Activated naive CD8-positive, alpha-beta T cell treated with anti-CD3 and anti-CD28 coated beads for 36 hours (primary cell): Measurements from ENCODE around the gene THSD1. TPM values are rescaled to one million over a fixed set of nuclear protein-coding genes. Genes with fewer than 3 reads are reported as not detected.
"Not testable (repeated sequence)": the region's sequence is repeated elsewhere in the genome, so short reads cannot be mapped to it uniquely, and the experiment has no call there.

Experiments
- DNase-seq: peaks from one replicate; pipeline ENCODE4 v3.0.0; 2021
- H3K27ac Mint-ChIP-seq: one replicate; pipeline ENCODE4 v1.8.0; 2022; ENCODE audit warnings: mild to moderate bottlenecking, moderate library complexity, mixed read lengths
- H3K27me3 Mint-ChIP-seq: one replicate; pipeline ENCODE4 v1.8.0; 2022; ENCODE audit warnings: mild to moderate bottlenecking, mixed read lengths
- H3K36me3 Mint-ChIP-seq: one replicate; pipeline ENCODE4 v1.8.0; 2021; ENCODE audit warnings: mild to moderate bottlenecking, mixed read lengths
- H3K4me1 Mint-ChIP-seq: one replicate; pipeline ENCODE4 v1.8.0; 2021; ENCODE audit warnings: mixed read lengths
- H3K4me3 Mint-ChIP-seq: one replicate; pipeline ENCODE4 v1.8.0; 2022; ENCODE audit warnings: mild to moderate bottlenecking, moderate library complexity, mixed read lengths
- H3K9me3 Mint-ChIP-seq: one replicate; pipeline ENCODE4 v1.8.0; 2022; ENCODE audit warnings: mixed read lengths
- total RNA-seq, 2 experiments: library from RNA; stranded (reverse); gene quantifications; one replicate each; pipeline ENCODE4 v1.2.3, GENCODE V29; 2021

THSD1 gene
- total RNA-seq, 2 experiments from 2014 or later: 0.14 to 0.26 TPM

DNA sequence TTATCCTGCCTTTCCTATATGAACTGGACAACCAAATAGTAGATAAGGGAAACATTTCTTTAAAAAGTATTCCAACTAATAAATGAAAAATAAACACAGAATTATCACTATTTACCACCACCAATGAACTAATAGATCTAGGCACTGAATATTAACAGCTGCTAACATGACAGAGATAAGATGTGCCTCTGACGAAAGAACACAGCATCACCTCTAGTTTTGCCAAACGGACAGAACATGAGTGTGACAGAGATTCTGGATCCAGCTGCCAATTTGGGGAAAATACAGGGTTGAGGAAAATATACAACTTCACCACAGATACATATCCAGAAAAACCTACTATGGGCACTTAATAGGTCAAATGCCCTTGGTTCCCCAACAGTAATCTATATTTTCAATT, 26.5 kb upstream of the THSD1 start:
- H3K27ac Mint-ChIP-seq: no peak overlapping the region
- peaks cover 4% of the 10 kb centered on the region for H3K4me1 Mint-ChIP-seq
- H3K9me3 Mint-ChIP-seq: no peaks in the 10 kb centered on the region
- no peak for DNase-seq
- H3K27me3 Mint-ChIP-seq: no peaks in the 10 kb centered on the region
- H3K36me3 Mint-ChIP-seq: peaks cover 21% of the 10 kb centered on the region
- H3K4me3 Mint-ChIP-seq: no peak overlapping the region

DNA sequence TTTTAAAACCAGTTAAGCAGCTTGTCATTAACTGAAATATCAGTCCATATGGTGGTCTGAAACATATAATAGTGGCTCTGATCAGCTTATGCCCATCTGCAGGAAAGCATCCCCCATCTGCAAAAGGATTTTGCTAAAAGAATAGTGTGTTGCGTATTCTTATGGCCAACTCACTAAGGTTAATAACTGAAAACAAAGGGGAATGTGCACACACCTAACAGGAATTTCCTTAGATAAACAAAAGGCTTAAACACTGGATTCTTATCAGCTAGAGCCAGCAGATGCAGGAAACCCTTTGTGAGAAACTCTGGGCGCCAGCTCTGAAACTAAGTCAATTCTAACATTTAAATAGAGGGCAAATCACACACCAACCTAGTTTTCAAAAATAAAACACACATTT, 22.3 kb upstream of the THSD1 start:
- Mint-ChIP-seq H3K36me3 (peaks cover 17% of the 10 kb centered on the region), H3K27ac (no peak overlapping the region), H3K4me1 (no peaks in the 10 kb centered on the region), H3K9me3 (no peaks in the 10 kb centered on the region), H3K27me3 (no peaks in the 10 kb centered on the region), H3K4me3 (no peak overlapping the region)
- DNase-seq: no peak

DNA sequence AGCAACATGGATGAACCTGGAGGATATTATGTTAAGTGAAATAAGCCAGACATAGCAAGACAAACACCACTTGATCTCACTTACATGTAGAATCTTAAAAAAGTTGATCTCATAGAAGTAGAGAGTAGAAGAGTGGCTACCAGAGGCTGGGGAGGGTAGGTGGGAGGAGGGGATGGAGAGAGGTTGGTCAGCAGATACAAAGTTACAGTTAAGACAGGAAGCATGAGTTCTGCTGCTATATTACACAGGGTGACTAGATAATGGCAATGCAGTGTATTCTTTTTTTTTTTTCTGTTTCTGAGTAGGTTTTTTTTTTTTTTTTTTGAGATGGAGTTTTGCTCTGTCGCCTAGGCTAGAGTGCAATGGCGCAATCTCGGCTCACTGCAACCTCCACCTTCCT, 15.2 kb upstream of the THSD1 start:
- H3K9me3 Mint-ChIP-seq: no peaks in the 10 kb centered on the region
- H3K27me3 Mint-ChIP-seq: no peaks in the 10 kb centered on the region
- H3K27ac Mint-ChIP-seq: no peak overlapping the region
- H3K4me3 Mint-ChIP-seq: no peak overlapping the region
- DNase-seq: no peak
- peaks cover 18% of the 10 kb centered on the region for H3K36me3 Mint-ChIP-seq
- no peaks in the 10 kb centered on the region for H3K4me1 Mint-ChIP-seq

DNA sequence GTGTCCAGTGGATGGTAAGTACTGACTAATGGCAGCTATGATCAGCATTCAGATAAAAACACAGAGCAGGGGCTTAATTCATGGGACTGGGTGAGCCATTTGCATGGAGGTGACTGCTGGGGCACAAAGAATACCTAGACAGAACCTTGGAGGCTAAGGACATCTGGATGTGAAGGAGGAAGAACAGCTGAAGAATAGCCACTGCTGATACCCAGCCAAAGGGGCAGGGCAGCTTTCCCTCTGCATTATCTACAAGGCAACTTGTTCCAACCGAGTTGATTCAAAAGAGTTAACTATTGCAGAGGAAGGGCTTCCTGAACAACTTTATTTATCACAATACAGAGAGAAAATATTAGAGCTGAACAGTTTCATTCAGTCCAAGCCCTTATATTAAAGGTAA, 13.1 kb upstream of the THSD1 start:
- peaks cover 15% of the 10 kb centered on the region for H3K36me3 Mint-ChIP-seq
- H3K4me3 Mint-ChIP-seq: no peak overlapping the region
- no peak overlapping the region for H3K27ac Mint-ChIP-seq
- H3K4me1 Mint-ChIP-seq: no peaks in the 10 kb centered on the region
- H3K9me3 Mint-ChIP-seq: no peaks in the 10 kb centered on the region
- no peaks in the 10 kb centered on the region for H3K27me3 Mint-ChIP-seq
- DNase-seq: no peak

DNA sequence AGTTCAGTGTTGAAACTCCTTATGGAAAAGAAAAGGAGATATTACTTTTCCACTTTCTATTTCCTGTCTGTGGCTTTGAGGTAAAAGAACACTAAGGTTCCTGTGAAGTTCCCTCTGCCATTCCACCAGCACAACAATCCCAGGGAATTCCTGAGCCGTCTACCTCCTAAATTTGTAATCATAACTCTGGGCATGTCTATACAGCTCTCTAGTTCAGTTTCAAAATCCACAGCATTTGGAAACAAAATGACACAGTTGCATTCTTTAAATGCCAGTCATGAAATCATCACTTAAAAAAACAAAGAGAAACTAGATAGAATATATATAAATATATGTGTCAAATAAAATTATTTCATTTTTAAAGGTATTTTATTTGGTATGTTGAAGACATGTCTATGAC, 9.0 kb upstream of the THSD1 start:
- DNase-seq: no peak
- Mint-ChIP-seq H3K9me3 (no peaks in the 10 kb centered on the region), H3K27ac (no peak overlapping the region), H3K36me3 (peaks cover 9% of the 10 kb centered on the region), H3K4me3 (no peak overlapping the region), H3K4me1 (no peaks in the 10 kb centered on the region), H3K27me3 (no peaks in the 10 kb centered on the region)

DNA sequence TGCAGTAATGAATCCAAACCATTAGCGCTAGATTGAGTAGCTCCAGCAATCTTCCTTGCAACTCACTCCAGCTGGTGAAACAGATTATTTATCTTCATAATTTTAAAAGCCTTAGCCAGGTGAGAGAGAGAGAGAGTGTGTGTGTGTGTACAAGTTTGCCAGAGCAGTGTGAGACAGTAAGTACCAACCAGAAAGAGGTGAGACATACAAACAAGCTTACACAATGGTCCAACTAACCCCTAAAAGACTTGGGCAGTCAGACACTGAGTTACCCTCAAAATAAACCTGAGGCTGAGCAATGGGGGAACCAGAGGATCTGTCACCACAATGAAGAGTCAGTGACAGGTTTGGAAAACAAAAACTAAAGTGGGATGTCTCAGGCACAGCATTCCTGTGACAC, 8.1 kb upstream of the THSD1 start:
- Mint-ChIP-seq H3K9me3 (no peaks in the 10 kb centered on the region), H3K27ac (no peak overlapping the region), H3K4me3 (no peak overlapping the region), H3K4me1 (no peaks in the 10 kb centered on the region), H3K36me3 (peaks cover 9% of the 10 kb centered on the region), H3K27me3 (no peaks in the 10 kb centered on the region)
- no peak for DNase-seq

DNA sequence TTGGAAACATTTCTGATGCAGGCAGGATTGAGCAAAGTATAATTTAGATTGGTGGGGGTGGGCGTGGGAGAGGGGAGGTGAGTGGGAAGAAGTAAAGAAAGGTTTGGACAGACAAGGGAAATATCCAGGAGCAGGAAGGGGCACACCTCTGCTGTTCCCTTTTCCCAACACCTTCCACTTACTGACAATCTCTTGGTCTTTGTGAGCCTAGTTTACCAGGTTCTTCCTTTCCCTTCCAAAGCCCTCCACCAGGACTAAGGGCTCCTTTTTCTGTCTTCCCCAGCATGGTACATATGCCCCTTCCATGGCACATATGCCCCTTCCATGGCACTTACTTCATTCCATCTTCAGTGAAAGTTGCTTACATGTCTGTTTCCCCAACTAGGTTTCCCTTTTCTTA, 6.2 kb upstream of the THSD1 start:
- Mint-ChIP-seq H3K36me3 (peaks cover 7% of the 10 kb centered on the region), H3K4me1 (no peaks in the 10 kb centered on the region), H3K4me3 (no peak overlapping the region), H3K27me3 (no peaks in the 10 kb centered on the region), H3K9me3 (no peaks in the 10 kb centered on the region), H3K27ac (no peak overlapping the region)
- DNase-seq: no peak

DNA sequence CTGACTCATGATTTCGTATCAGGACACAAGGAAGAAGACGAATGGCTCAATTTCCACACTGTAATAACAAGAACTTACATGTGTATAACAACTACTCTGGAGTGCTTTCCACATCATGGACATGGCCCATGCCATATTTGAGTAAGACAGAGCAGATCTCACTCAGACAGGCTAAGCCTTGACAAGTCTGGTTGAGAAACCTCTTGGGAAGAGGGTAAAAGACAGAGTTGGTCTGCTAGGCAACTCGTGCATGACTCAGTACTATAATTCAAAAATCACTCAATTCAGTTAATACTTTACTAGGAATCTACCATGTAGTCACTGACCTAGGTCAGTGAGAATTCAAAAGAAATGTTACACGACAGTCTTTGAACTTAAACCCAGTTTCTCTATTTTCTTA, 5.7 kb upstream of the THSD1 start:
- H3K9me3 Mint-ChIP-seq: no peaks in the 10 kb centered on the region
- H3K4me3 Mint-ChIP-seq: no peak overlapping the region
- DNase-seq: no peak
- H3K36me3 Mint-ChIP-seq: peaks cover 7% of the 10 kb centered on the region
- H3K27ac Mint-ChIP-seq: no peak overlapping the region
- no peaks in the 10 kb centered on the region for H3K4me1 Mint-ChIP-seq
- no peaks in the 10 kb centered on the region for H3K27me3 Mint-ChIP-seq

DNA sequence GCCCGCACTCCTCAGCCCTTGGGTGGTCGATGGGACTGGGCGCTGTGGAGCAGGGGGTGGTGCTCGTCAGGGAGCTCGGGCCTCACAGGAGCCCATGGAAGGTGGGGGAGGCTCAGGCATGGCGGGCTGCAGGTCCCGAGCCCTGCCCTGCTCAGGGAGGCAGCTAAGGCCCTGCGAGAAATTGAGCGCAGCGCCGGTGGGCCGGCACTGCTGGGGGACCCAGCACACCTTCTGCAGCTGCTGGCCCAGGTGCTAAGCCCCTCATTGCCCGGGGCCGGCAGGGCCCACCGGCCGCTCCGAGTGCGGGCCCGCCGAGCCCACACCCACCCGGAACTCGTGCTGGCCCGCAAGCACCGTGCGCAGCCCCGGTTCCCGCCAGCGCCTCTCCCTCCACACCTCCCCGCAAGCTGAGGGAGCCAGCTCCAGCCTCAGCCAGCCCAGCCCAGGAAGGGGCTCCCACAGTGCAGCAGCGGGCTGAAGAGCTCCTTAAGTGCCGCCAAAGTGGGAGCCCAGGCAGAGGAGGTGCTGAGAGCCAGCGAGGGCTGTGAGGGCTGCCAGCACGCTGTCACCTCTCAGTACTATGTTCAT, 2.2 kb upstream of the THSD1 start:
- DNase-seq, H3K27ac Mint-ChIP-seq, H3K4me3 Mint-ChIP-seq, H3K9me3 Mint-ChIP-seq, H3K36me3 Mint-ChIP-seq: not testable (repeated sequence)
- Mint-ChIP-seq H3K4me1 (peaks cover 18% of the 10 kb centered on the region), H3K27me3 (peaks cover 16% of the 10 kb centered on the region)

DNA sequence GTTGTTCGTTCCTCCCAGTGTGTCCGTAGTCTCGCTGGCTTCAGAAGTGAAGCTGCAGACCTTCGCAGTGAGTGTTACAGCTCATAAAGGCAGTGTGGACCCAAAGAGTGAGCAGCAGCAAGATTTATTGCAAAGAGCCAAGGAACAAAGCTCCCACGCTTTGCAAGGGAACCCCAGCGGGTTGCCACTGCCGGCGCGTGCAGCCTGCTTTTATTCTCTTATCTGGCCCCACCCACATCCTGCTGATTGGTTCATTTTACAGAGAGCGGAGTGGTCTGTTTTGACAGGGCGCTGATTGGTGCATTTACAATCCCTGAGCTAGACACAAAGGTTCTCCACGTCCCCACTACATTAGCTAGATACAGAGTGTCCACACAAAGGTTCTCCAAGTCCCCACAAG, 1.5 kb upstream of the THSD1 start:
- not testable (repeated sequence) for H3K9me3 Mint-ChIP-seq, H3K36me3 Mint-ChIP-seq, H3K27ac Mint-ChIP-seq, H3K4me3 Mint-ChIP-seq, DNase-seq
- peaks cover 18% of the 10 kb centered on the region for H3K4me1 Mint-ChIP-seq
- peaks cover 16% of the 10 kb centered on the region for H3K27me3 Mint-ChIP-seq

DNA sequence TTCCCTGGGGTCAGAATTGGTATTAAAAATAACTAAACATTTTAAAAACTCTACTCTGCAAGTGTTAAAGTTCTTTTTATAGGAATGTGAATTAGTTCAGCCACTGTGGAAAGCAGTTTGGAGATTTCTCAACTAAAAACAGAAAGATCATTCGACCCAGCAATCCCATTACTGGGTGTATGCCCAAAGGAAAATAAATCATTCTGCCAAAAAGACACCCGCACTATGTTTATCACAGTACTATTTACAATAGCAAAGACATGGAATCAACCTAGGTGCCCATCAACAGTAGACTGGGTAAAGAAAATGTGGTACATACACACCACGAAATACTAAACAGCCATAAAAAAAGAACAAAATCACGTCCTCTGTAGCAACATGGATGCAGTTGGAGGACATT, 657 bp upstream of the THSD1 start:
- H3K9me3 Mint-ChIP-seq: no peaks in the 10 kb centered on the region
- H3K4me1 Mint-ChIP-seq: peaks cover 18% of the 10 kb centered on the region
- peaks cover 19% of the 10 kb centered on the region for H3K27me3 Mint-ChIP-seq
- no peak overlapping the region for H3K27ac Mint-ChIP-seq
- DNase-seq: no peak
- peaks cover 3% of the 10 kb centered on the region for H3K36me3 Mint-ChIP-seq
- peak overlapping the region; percentile 56 for H3K4me3 Mint-ChIP-seq

DNA sequence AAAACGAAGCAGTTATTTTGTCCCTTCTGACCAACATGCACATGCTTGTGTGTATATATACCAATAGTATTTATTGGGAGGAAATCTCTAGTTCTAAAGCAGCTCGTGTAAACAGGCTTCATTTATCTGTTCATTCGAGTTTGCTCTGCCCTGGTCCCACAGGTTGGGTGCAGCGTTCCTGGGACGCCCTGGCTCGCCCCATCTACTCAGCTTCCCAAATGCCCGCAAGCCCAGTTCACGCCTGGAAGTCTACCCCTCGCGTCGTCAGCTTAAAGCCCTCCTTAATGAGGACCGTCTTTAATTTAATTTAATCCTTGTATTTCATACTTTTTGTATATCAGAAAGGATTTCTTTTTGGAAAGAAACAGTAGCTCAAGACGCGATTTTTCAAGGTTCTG, 604 bp downstream of the THSD1 start:
- Mint-ChIP-seq H3K4me3 (peak overlapping the region; percentile 60), H3K36me3 (no peaks in the 10 kb centered on the region), H3K4me1 (peaks cover 18% of the 10 kb centered on the region), H3K9me3 (no peaks in the 10 kb centered on the region), H3K27me3 (peaks cover 20% of the 10 kb centered on the region), H3K27ac (no peak overlapping the region)
- no peak for DNase-seq

DNA sequence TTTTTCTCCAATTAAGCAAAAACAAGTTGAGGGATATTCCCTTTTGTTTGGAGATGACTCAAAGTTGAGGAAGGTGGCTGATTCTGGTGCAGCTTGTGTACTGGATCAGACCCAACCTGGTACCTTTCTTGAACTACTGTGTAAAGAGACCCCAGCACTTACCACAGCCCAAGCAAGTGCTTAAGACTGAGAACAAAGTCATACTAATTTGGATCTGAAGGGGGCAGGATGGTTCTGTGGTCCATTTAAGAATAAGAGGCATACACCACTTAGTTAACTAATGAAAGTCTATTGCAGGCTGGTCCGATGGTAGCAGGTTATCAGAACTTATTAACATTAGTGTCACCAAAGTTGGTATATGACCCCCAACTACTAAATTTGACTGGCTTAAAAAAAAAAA, 6.3 kb downstream of the THSD1 start:
- no peaks in the 10 kb centered on the region for H3K9me3 Mint-ChIP-seq
- DNase-seq: no peak
- peaks cover 9% of the 10 kb centered on the region for H3K4me1 Mint-ChIP-seq
- no peak overlapping the region for H3K27ac Mint-ChIP-seq
- H3K36me3 Mint-ChIP-seq: no peaks in the 10 kb centered on the region
- no peak overlapping the region for H3K4me3 Mint-ChIP-seq
- H3K27me3 Mint-ChIP-seq: peaks cover 20% of the 10 kb centered on the region

DNA sequence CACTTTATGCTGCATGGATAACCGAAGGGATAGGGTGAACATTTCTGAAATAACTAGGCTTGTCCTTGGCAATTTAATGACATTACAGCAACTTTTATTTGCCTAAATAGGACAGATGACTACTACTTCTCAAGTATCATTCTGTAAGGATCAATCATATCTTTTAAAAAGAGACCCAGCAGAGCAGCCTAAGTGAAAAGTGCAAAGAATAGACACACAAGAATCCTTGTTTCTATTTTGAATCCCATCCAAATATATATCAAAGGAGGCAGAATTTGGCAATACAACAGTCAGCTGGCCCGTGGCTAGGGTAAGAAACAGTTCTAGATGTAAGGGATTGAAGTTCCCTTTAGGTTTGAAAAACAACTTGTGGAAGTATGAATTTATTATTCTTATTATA, 6.9 kb downstream of the THSD1 start:
- no peaks in the 10 kb centered on the region for H3K36me3 Mint-ChIP-seq
- H3K4me1 Mint-ChIP-seq: peaks cover 2% of the 10 kb centered on the region
- no peaks in the 10 kb centered on the region for H3K9me3 Mint-ChIP-seq
- H3K27me3 Mint-ChIP-seq: peaks cover 14% of the 10 kb centered on the region
- H3K4me3 Mint-ChIP-seq: no peak overlapping the region
- DNase-seq: no peak
- no peak overlapping the region for H3K27ac Mint-ChIP-seq

DNA sequence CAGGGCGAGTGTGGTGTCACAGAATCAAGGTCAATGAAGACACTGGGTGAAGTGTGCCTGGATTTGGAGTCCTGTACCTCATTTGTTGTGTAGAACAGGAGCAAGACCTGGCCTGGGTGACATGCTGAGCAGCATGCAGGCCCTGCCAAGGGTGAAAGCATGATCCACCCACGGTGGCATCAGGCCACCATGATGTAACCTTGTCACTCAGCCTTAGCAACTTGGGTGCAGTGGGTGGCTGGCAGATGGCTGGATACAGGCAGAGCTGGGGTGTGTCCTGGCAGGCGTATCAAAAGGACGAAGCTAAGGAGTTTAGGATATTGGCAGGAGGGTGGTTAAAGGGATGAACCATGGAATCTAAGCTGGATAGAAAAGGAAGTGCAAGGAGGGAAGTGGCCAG, 10.3 kb downstream of the THSD1 start:
- Mint-ChIP-seq H3K36me3 (no peaks in the 10 kb centered on the region), H3K27me3 (peaks cover 10% of the 10 kb centered on the region), H3K4me3 (no peak overlapping the region), H3K4me1 (no peaks in the 10 kb centered on the region), H3K9me3 (no peaks in the 10 kb centered on the region), H3K27ac (no peak overlapping the region)
- no peak for DNase-seq

DNA sequence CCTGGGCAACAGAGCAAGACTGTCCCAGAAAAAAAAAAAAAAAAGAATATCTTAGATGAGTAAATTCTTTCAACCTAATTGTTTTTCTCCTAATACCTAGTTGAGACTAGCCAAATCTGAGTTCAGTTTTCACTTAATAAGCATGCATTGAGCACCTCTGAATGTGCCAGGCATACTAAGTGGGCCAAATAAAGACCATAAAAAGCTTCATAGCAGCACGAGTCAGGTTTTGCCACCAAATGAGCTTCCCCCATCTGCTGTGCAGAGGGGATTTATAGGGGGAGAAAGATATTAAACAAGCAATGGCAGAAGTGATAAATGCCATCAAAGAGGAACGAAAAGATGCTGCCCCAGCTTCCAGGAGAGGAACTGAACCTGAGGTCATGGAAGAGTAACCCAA, 11.4 kb downstream of the THSD1 start:
- no peaks in the 10 kb centered on the region for H3K4me1 Mint-ChIP-seq
- no peak overlapping the region for H3K4me3 Mint-ChIP-seq
- no peaks in the 10 kb centered on the region for H3K9me3 Mint-ChIP-seq
- H3K36me3 Mint-ChIP-seq: no peaks in the 10 kb centered on the region
- DNase-seq: no peak
- peaks cover 10% of the 10 kb centered on the region for H3K27me3 Mint-ChIP-seq
- H3K27ac Mint-ChIP-seq: no peak overlapping the region
